Ascending aorta (tissue), 2 donors: ENCODE data around the gene DDX20. TPM values are rescaled to one million over a fixed set of nuclear protein-coding genes. Genes with fewer than 3 reads are reported as not detected.

Experiments used
- DNase-seq, 2 donors: peaks; one replicate each; pipeline ENCODE4 v3.0.0-alpha.2; 2019; ENCODE audit warnings: low spot score in 2 of 2
- H3K27ac ChIP-seq, 2 donors: fragments of 200-600 bp; sonication (generic); one replicate each; pipeline ENCODE4 v1.5.1; 2016 to 2017; ENCODE audit warnings: mild to moderate bottlenecking in 1 of 2
- H3K27me3 ChIP-seq: fragments of 200-600 bp; sonication (generic); one replicate; pipeline ENCODE4 v1.5.1; 2017
- H3K36me3 ChIP-seq, 2 donors: fragments of 200-600 bp; sonication (generic); one replicate each; pipeline ENCODE4 v1.5.1; 2016
- H3K4me1 ChIP-seq, 2 donors: fragments of 200-600 bp; sonication (generic); one replicate each; pipeline ENCODE4 v1.5.1; 2016 to 2017; ENCODE audit warnings: mild to moderate bottlenecking in 1 of 2
- H3K4me3 ChIP-seq, 2 donors: fragments of 200-600 bp; sonication (generic); one replicate each; pipeline ENCODE4 v1.5.1; 2016 to 2017; ENCODE audit warnings: mild to moderate bottlenecking in 1 of 2
- H3K9me3 ChIP-seq, 2 donors: fragments of 200-600 bp; sonication (generic); one replicate each; pipeline ENCODE4 v1.5.1; 2016
- intact Hi-C: fragments of 100-400 bp; cut with DNase I; formaldehyde crosslinking; loops from one replicate; pipeline ENCODE4 v1.15.1; 2023
- total RNA-seq: library from RNA; depleted of rRNA; stranded (reverse); fragments of >200 nt; gene quantifications from one replicate; pipeline ENCODE4 v1.1.0, GENCODE V29; 2016
- TF ChIP-seq, protein P1 (sequence below), 3 experiments: fragments of 200-600 bp in 2 of 3; fragments of 450-650 bp in 1 of 3; sonication (generic) in 2 of 3; IDR thresholded peaks; one replicate each; pipeline ENCODE4 v1.5.1; 2016 to 2019; ENCODE audit warnings: antibody characterized with exemption in 3 of 3, mild to moderate bottlenecking in 1 of 3, moderate library complexity in 1 of 3

DDX20 gene
- total RNA-seq, 1 donor from 2014 or later: 11.3 TPM

DNA sequence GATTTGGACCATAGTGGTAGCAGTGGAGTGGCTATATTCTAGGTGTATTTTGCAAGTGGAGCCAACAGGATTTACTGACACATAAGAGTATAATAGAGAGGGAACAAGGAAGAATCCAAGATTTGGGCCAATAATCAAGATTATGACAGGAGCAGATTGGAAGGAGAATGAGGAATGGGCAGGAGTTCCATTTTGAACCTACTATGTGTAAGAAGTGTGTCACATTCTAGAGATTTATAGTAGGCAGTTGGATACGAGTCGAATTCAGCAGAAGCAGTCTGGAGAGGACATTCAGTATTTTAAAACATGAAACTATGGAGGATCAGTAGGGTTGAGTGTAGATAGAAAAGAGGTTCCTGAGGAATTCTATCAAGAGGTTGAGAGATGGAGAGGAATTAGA is 38.3 kb upstream of the DDX20 start:
- TF ChIP-seq, protein P1, sequence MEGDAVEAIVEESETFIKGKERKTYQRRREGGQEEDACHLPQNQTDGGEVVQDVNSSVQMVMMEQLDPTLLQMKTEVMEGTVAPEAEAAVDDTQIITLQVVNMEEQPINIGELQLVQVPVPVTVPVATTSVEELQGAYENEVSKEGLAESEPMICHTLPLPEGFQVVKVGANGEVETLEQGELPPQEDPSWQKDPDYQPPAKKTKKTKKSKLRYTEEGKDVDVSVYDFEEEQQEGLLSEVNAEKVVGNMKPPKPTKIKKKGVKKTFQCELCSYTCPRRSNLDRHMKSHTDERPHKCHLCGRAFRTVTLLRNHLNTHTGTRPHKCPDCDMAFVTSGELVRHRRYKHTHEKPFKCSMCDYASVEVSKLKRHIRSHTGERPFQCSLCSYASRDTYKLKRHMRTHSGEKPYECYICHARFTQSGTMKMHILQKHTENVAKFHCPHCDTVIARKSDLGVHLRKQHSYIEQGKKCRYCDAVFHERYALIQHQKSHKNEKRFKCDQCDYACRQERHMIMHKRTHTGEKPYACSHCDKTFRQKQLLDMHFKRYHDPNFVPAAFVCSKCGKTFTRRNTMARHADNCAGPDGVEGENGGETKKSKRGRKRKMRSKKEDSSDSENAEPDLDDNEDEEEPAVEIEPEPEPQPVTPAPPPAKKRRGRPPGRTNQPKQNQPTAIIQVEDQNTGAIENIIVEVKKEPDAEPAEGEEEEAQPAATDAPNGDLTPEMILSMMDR (IDR thresholded peaks at IDR 0.05): no peak
- DNase-seq: no peak
- H3K4me1 ChIP-seq: peaks cover 0 to 7% of the 10 kb centered on the region in 2 donors
- peaks cover 0 to 14% of the 10 kb centered on the region in 2 donors for H3K36me3 ChIP-seq
- no peaks in the 10 kb centered on the region for H3K27me3 ChIP-seq
- no peak overlapping the region for H3K4me3 ChIP-seq
- intact Hi-C loops: loop anchor here (2.0 kb wide), 1 partner anchor 21 kb away; the partner anchor contains the start of gene INKA2
- H3K9me3 ChIP-seq: no peaks in the 10 kb centered on the region
- no peak overlapping the region for H3K27ac ChIP-seq

DNA sequence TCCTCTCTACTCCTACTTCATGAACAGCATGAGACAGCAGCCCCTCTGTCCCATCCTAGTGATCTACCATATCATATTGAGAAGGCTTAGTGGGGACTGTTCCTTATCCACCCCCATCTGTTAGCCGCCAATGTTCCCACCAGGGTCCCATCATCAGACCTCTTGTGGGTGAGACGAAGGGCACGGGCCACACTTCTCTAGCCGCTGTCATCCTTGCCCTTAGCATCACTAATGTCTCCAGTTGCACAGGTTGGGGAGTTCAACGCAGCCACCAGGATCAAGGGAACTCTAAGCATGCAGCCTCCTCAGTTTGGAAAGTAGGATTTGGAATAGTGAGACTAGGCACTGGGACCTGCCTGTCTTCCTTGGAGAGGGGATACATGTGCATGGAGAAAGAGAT is 36.6 kb upstream of the DDX20 start:
- peaks cover 0 to 7% of the 10 kb centered on the region in 2 donors for H3K4me1 ChIP-seq
- peaks cover 0 to 8% of the 10 kb centered on the region in 2 donors for H3K36me3 ChIP-seq
- no peaks in the 10 kb centered on the region for H3K27me3 ChIP-seq
- H3K9me3 ChIP-seq: no peaks in the 10 kb centered on the region
- intact Hi-C loops: no loop called here
- no peak overlapping the region for H3K27ac ChIP-seq
- H3K4me3 ChIP-seq: no peak overlapping the region
- TF ChIP-seq, protein P1 (IDR thresholded peaks at IDR 0.05): no peak
- no peak for DNase-seq

DNA sequence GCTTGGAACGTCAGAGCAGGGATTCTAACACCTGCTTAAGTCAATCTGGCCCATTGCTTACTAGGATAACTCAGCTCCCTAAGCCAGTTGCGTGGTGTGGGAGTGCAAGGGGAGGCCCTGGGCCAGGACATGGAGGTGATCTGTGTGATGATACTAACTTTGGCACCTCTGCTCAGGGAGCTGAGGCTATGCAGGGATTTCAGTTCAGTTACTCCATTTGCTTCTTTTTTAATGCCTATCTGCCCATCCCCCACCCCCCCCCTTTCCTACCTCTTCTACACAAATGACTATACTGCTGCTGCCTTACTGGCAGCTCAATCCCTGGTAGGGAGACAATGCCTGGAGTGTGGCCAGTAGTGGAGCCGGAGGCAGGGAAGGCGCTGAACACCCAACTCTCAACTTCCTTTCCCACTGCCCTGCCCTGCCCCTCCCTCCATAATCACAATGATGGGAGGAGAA is 36.0 kb upstream of the DDX20 start:
- H3K4me1 ChIP-seq: peaks cover 0 to 7% of the 10 kb centered on the region in 2 donors
- no peak overlapping the region for H3K4me3 ChIP-seq
- no peaks in the 10 kb centered on the region for H3K27me3 ChIP-seq
- peak overlapping the region; percentile 33 to 67 for H3K27ac ChIP-seq
- intact Hi-C loops: no loop called here
- H3K9me3 ChIP-seq: no peaks in the 10 kb centered on the region
- DNase-seq: no peak
- H3K36me3 ChIP-seq: peaks cover 0 to 8% of the 10 kb centered on the region in 2 donors
- TF ChIP-seq, protein P1 (IDR thresholded peaks at IDR 0.05): no peak

DNA sequence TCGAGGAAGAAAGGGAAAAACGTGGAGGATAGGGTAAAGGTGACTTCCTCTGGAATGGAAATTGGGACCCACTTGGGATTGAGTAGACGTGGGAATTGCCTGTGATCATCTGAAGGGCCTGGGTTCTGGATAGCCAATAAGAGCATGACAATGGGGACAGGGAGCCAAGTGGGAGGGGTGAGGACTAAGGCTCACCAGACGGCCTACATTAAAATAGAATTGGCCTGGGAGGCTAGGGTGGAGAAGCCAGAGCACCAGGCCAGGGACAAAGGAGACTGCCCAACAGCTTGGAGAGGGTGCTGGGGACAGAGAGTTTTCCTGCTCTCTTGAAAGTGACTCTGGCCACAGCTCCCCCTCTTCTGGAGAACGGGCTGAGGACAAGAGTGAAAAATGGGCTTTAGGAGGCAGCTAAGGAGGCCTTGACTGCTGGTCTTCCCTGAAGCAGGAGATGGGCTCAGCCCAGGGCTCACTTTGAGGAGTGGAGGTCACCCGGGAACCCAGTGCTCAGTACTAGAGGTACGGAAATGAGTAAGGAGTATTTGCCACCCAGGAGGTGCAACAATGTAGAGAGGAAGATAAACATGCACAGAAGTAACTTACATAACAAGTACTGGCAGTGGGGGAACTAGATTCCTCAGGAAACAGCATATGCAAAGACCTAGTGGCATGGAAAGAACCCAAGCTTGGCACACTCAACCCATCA is 35.3 kb upstream of the DDX20 start:
- TF ChIP-seq, protein P1 (IDR thresholded peaks at IDR 0.05): no peak
- peak overlapping the region; percentile 33 to 67 for H3K27ac ChIP-seq
- H3K36me3 ChIP-seq: peaks cover 0 to 8% of the 10 kb centered on the region in 2 donors

DNA sequence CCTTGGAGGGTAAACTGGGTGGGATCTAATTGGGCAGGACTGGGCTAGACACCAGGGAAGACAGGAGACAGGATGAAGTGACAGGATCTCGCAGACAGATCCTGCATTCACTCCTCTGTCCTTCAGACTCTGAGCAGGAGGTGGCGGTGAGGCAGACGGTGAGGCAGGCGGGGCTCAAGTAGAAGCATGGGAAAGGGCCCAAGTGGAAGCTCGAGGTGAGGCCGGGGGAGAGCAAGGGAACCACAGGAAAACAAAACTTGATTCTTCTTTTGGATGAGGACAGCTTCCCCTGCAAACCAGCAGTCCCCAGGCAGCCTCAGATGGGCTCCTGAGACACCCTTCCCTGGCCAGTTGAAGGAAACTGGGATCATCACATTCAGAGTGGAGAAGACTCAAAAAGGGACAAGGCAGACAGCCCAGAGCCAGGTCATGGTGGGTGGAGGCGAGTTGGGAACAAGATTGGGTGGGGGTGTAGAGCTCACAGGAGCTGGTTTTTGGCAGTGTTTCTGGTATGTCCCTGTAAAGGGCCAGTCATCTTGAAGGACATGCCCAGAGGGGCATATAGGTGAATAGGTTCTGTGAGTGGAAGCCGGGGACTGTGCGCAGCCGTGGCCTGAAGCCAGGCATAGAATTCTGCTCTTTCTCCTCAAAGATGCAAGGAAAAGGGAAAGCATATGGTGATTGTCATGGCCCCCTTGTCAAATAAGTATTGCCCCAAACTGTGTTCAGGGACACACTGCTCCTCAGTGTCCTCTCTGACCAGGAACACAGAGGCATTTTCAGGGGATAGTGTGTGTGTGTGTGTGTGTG is 34.5 kb upstream of the DDX20 start:
- Histone ChIP-seq H3K9me3 (no peaks in the 10 kb centered on the region), H3K4me1 (peaks cover 0 to 7% of the 10 kb centered on the region in 2 donors), H3K4me3 (no peak overlapping the region), H3K36me3 (peaks cover 0 to 8% of the 10 kb centered on the region in 2 donors), H3K27ac (peak overlapping the region in 1 of 2 donors; percentile 33), H3K27me3 (no peaks in the 10 kb centered on the region)
- intact Hi-C loops: no loop called here
- no peak for DNase-seq
- TF ChIP-seq, protein P1 (IDR thresholded peaks at IDR 0.05): no peak

More for the DNA sequence above, 35.3 kb upstream of the DDX20 start:
- Histone ChIP-seq H3K4me1 (peaks cover 0 to 7% of the 10 kb centered on the region in 2 donors), H3K4me3 (no peak overlapping the region), H3K9me3 (no peaks in the 10 kb centered on the region), H3K27me3 (no peaks in the 10 kb centered on the region)
- intact Hi-C loops: no loop called here
- no peak for DNase-seq
